Measurements from ENCODE around the gene TIFAB. TPM values are rescaled to one million over a fixed set of nuclear protein-coding genes. Genes with fewer than 3 reads are reported as not detected.

The TIFAB gene
- total RNA-seq, 1 donor from 2014 or later: not detected

- H3K4me1 Mint-ChIP-seq (ENCODE audit: low read depth): peaks cover 6% of the 10 kb centered on the region
- no peak within 1 kb of the TSS for H3K27ac Mint-ChIP-seq
- H3K36me3 Mint-ChIP-seq (ENCODE audit: insufficient read depth): no peaks in the 10 kb centered on the region
- TF ChIP-seq CTCF (IDR thresholded peaks at IDR 0.05; ENCODE audit: unreplicated experiment): no peak
- H3K4me3 Mint-ChIP-seq (ENCODE audit: low read depth): no peak within 1 kb of the TSS
- peaks cover 17% of the 10 kb centered on the region for H3K27me3 Mint-ChIP-seq
- no peak for DNase-seq (ENCODE audit: low spot score, unreplicated experiment)
- no peaks in the 10 kb centered on the region for H3K9me3 Mint-ChIP-seq (ENCODE audit: low read depth)
Measured at GRCh38 chr5:135447298-135447929, 4.7 kb downstream of the TIFAB start, which contains the start of gene DCANP1. TSS of gene DCANP1 (minus strand) at chr5:135447348. CDS start at chr5:135447108, 240 bp downstream.

- H3K27me3 Mint-ChIP-seq: peaks cover 15% of the 10 kb centered on the region
- peaks cover 6% of the 10 kb centered on the region for H3K4me1 Mint-ChIP-seq (ENCODE audit: low read depth)
- H3K36me3 Mint-ChIP-seq (ENCODE audit: insufficient read depth): no peaks in the 10 kb centered on the region
- H3K27ac Mint-ChIP-seq: no peak overlapping the region
- no peak overlapping the region for H3K4me3 Mint-ChIP-seq (ENCODE audit: low read depth)
- DNase-seq (ENCODE audit: low spot score, unreplicated experiment): no peak
- TF ChIP-seq CTCF (IDR thresholded peaks at IDR 0.05; ENCODE audit: unreplicated experiment): no peak
- no peaks in the 10 kb centered on the region for H3K9me3 Mint-ChIP-seq (ENCODE audit: low read depth)
Measured at GRCh38 chr5:135446615-135447014, 5.5 kb downstream of the TIFAB start.

GRCh38 chr5:135446206-135446605, 5.9 kb downstream of the TIFAB start:
- Mint-ChIP-seq H3K9me3 (ENCODE audit: low read depth) (no peaks in the 10 kb centered on the region), H3K4me1 (ENCODE audit: low read depth) (peaks cover 6% of the 10 kb centered on the region), H3K27ac (no peak overlapping the region), H3K36me3 (ENCODE audit: insufficient read depth) (no peaks in the 10 kb centered on the region), H3K27me3 (peaks cover 15% of the 10 kb centered on the region), H3K4me3 (ENCODE audit: low read depth) (no peak overlapping the region)
- DNase-seq (ENCODE audit: low spot score, unreplicated experiment): no peak
- TF ChIP-seq CTCF (IDR thresholded peaks at IDR 0.05; ENCODE audit: unreplicated experiment): no peak

- Mint-ChIP-seq H3K4me3 (ENCODE audit: low read depth) (no peak overlapping the region), H3K9me3 (ENCODE audit: low read depth) (no peaks in the 10 kb centered on the region), H3K27me3 (peaks cover 17% of the 10 kb centered on the region), H3K4me1 (ENCODE audit: low read depth) (peaks cover 6% of the 10 kb centered on the region), H3K36me3 (ENCODE audit: insufficient read depth) (no peaks in the 10 kb centered on the region), H3K27ac (no peak overlapping the region)
- TF ChIP-seq CTCF (IDR thresholded peaks at IDR 0.05; ENCODE audit: unreplicated experiment): no peak
- DNase-seq (ENCODE audit: low spot score, unreplicated experiment): no peak
Measured at GRCh38 chr5:135445306-135445985, 6.7 kb downstream of the TIFAB start.

- Mint-ChIP-seq H3K4me3 (ENCODE audit: low read depth) (no peak overlapping the region), H3K9me3 (ENCODE audit: low read depth) (no peaks in the 10 kb centered on the region), H3K27me3 (peaks cover 17% of the 10 kb centered on the region), H3K27ac (no peak overlapping the region), H3K36me3 (ENCODE audit: insufficient read depth) (no peaks in the 10 kb centered on the region), H3K4me1 (ENCODE audit: low read depth) (peaks cover 3% of the 10 kb centered on the region)
- no peak for DNase-seq (ENCODE audit: low spot score, unreplicated experiment)
- TF ChIP-seq CTCF (IDR thresholded peaks at IDR 0.05; ENCODE audit: unreplicated experiment): no peak
Measured at GRCh38 chr5:135444881-135445280, 7.3 kb downstream of the TIFAB start.
